GM08714 (cell line): Measurements from ENCODE around the gene SLC41A1.

ENCODE experiments used
- H3K4me3 ChIP-seq: fragments of 200-500 bp; sonication (Bioruptor generic); 2 replicates; pipeline ENCODE4 v1.5.1; 2014; ENCODE audit warnings: mild to moderate bottlenecking, low read length, inconsistent platforms
- ZNF274 ChIP-seq: IDR thresholded peaks from 2 replicates; pipeline ENCODE4 v1.6.1; 2012; ENCODE audit warnings: mild to moderate bottlenecking, low read depth, low read length

SLC41A1 gene

DNA sequence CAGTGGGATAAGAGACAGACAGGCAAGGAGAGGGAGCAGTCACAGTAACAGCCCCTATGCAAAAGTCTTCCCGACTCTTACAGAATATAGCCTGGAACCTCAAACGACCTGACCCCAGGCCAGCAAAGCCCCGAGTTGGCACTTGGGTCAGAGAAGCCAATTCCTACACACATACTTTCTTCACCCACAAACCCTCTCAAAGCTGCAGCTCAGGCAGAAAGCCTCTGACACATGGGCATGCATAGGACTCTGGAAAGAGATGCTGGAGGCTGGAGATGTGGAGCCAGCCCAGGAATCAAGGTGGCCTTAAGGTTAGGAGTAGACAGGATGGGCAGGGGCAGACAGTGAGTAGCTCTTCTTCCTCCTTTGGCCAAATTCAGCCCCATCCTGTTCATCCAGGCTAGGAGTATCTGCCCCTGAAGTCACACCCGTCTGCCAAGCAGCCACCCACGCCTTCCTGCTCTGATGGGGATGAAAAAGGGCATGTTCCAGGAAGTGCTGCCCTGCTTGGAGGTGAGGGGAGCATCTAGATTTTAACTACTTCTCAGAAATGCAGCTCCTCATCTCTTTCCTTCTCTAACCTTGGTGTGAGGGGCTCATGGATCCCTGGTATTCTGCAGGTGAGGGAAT lies 7.8 kb downstream of the SLC41A1 start:
- TF ChIP-seq ZNF274, result no peak
- H3K4me3 ChIP-seq, result no peak overlapping the region

DNA sequence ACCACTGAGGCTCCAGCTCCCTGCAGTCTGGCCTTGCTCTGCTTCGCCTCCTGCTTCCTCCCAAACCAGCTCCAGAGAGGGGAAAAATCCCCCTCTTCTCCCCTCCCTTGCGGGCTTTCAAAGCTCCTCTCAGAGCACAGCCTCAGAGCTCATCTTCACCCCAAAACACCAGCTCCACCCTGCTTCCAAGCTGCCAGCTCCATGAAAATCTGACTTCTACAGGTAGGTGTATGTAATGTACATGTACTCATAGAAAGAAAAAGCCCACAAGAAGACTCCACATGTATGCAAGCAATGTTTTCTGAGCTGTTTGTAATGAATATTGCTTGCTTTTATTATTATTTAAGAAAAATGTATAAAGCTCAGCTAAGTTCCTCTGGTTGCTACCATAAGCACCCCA lies 8.4 kb downstream of the SLC41A1 start:
- no peak overlapping the region for H3K4me3 ChIP-seq
- TF ChIP-seq ZNF274, result no peak

DNA sequence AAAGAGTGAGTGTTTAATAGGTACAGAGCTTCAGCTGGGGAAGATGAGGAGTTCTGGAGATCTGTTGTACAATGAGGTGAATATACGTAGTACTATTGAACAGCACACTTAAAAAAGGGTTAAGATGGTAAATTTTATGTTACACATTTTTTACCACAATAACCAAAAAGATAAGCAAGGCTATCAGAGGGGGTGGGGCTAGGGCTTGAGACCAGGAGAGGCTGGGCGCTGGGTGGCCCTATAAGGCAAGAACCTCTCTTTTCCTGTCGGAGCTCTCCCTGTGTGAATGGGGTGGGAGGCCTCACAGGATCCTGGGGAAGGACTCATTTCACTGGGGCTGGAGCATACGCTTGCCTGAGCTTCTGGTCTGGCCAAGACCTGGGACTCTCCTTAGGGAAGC lies 9.0 kb downstream of the SLC41A1 start:
- no peak overlapping the region for H3K4me3 ChIP-seq
- TF ChIP-seq ZNF274, result no peak

DNA sequence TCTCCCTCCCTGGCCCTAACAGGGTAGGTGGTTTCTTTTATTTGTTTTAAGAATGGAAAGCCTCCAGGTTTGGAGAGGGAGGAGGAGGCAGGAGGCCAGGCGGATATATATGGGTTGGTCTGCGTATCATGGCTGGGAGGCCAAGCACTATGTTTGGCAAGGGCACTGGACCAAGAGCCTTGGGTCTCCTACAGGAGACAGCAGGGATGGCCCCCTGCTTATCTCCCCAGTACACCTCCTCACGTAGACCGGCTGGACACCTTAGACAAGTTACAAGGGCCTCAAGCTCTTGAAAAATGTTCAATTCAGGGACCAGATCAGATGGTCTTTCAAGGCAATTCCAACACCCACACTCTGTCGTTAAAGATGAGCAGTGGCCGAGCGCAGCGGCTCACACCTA lies 10.9 kb downstream of the SLC41A1 start:
- no peak for TF ChIP-seq ZNF274
- H3K4me3 ChIP-seq, result no peak overlapping the region

DNA sequence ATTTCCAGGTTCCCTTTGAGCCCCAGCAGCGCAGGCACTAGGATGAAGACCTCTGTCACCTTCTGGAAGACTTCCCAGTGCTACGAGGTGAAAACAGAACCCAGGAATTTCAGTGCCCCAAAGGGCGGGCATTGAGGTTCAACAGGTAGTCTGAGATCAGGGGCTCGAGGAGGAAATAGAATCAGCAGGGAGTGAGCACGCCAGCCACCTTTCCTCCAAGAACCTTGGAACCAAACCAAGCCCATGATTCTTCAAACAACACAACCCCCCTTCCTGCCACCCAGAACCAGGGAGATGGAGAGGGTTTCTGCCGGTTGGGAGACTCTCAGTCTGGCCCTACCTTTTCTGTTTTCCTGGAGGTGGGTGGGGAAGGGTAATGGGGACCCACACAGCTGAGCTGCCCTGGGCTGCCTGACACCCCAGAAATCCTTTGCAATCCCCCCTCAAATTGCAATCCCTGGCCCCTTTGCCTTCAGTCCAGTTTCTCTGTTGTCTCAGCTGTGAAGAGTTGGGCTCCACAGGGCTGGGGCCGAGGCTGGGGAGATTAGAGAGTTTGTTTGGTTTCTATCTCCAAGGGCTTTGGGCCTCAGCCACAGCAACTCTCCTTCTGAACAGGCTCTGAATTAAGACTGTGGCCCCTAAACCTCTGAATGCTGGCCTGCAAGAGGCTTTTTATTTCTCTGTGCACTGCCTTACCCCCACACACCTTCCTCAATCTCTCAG lies 11.9 kb downstream of the SLC41A1 start:
- no peak for TF ChIP-seq ZNF274
- H3K4me3 ChIP-seq, result no peak overlapping the region

DNA sequence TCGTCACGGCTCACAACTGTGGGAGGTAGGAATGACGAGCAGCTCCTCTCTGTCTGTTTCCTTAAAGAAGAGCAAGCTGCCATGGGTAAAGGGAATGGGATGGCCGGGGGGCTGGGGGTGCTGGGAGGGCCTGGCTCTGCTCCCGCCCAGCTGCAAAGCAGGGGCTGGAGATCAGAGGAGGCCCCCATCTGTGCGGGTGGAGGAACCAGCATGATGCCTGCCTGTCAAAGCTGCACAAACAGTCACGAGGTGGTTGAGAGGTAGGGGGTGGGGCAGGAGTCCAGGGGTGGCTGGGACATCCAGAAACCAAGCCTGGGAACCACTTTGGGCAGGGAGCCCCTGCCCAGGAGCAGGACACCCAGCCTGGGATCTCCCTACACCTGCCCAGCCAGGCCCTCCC lies 12.6 kb downstream of the SLC41A1 start:
- no peak overlapping the region for H3K4me3 ChIP-seq
- TF ChIP-seq ZNF274, result no peak

DNA sequence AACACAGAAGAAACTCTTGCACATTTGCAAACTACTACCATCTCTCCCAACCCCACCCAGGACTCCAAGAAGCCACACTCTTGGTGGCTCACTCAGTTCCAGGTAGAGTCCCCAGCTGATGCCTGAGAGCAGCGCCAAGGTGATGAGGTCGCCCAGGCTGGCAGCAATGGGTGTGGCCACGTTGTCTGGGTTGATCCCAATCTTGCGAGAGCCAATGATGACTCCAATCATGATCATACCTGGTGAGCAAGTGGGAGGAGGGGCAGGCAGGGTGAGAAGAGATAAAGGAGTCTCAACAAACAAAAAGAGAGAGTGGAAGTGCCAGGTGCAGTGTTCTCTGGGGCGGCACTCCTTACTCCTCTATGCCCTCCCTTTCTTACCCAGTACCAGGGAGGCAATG lies 14.4 kb downstream of the SLC41A1 start:
- TF ChIP-seq ZNF274, result no peak
- H3K4me3 ChIP-seq, result no peak overlapping the region

DNA sequence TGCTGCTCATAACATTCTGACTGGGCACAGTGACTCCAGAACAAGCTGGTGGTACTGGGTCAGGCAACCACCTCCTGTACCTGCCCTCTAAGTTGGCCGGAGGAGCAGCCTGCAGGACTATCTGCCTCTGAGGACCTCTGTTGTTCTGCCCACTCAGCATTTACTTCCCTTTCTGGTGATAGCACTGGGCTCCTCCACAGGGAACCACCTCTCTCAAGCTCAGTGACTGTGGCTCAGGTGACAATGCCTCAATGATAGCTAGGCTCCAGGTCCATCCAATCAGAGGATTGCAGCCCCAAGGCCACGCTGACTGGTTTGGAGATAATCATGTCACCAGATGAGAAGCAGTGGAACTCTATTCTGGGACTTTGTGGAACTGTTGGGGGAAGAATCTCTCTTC lies 15.8 kb downstream of the SLC41A1 start:
- no peak for TF ChIP-seq ZNF274
- H3K4me3 ChIP-seq, result no peak overlapping the region

DNA sequence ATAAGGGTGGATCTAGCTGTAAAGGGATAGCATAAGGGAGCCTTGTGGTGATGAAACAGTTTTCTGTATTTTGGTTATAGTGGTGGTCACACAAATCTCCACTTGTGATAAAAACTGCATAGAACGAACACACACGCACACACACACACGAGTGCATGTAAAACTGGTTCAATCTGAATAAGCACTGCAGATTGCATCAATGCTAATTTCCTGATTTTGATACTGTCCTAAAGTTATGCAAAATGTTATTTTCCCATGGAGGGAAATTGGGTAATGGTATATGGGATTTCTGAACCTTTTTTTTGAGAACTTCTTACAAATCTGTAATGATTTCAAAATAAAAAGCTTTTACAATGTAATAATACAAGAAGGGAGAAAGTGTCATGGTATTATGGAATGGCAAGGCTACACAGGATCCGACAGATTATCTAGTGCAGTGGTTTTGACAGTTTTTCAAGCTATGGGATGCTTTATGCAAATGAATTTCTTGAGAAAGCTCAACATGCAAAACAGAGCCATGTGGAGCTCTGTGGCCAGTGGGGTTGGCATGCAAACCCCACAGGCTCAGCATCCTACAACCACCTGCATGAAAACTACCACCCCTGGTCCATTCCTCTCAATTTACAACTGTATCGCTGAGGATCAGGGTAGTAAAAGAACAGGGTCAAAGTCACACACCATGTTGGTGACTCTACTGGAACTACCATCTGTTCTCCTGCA lies 18.8 kb downstream of the SLC41A1 start:
- TF ChIP-seq ZNF274, result no peak

DNA sequence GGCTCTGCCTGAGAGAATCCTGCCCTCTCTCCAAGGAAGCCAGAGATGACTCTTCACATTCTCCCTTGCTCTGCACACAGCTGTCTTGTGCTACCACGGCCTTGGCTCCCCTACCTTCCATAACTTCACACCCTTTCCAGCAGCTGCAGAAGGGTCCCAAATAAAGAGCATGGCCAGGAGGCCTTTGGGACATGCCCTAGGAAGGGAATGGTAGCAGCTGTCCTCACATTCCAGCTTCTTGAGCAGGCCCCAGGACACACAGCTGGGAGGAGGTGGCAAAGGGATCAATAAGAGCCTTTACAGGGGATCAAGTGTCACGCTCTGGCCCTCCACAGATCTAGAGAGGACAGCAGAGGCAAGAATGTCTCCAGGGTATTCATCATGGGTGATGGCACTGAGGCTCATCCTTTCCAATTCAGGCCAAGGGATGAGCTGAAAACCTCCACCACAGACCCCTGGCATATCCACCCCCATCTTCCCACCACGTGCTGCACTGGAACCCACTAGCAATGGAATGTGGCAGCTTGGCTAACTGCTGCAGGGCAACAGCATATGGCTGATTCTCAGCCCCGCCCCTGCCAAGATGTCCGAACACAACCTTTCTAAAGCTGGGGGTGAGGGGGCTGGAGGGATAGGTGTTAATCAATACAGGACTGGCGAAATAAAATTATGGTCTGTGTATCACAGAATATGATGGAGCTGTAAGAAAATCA lies 19.9 kb downstream of the SLC41A1 start:
- TF ChIP-seq ZNF274, result no peak
- H3K4me3 ChIP-seq, result no peak overlapping the region

More for the DNA sequence above, 18.8 kb downstream of the SLC41A1 start:
- no peak overlapping the region for H3K4me3 ChIP-seq

DNA sequence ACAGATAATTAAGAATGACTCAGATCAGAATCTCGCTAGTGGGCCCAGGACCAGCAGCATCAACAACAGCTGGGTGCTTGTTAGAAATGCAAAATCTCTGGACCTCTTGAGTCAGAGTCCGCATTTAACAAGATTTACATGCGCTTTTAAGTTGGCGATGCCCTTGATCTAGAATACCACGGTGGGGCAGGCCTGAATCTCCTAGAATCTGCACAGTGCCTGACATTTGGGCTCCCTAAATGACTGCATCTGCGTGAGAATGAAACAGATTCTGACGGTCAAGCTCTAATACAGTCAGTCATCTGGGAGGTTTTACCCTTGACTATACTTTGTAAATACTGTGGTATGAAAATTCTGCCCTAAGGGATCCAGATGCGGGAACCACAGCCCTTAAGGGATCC lies 20.5 kb downstream of the SLC41A1 start:
- H3K4me3 ChIP-seq, result no peak overlapping the region
- no peak for TF ChIP-seq ZNF274

DNA sequence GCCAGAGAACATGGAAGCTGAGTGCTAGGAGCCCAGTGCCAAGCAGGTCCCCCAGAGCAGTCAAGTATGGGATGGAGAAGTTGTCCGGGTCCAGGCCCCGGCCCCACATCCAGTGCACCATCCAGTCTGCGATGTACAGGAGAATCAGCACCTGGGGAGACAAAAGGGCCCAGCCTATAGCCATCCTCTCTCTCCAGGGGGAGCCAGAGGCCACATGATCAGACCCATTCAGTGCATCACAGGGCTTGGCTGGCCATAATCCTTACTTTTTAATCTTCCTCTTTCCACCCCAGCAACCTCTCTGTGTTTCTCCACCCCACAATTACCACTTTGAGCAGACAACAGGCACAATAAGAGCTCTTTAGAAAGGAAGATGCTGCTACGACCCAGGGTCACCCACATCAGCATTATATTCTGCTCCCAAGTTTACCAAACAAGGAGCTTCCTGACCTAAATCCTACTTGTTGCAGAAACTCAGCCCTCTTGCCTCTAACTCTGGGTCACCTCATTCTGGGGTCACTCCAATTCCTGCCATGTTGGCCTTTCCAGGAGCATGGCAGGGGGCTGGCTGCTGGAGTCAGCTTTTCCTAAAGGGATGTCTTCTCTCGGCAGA lies 21.3 kb downstream of the SLC41A1 start:
- H3K4me3 ChIP-seq, result no peak overlapping the region
- no peak for TF ChIP-seq ZNF274

DNA sequence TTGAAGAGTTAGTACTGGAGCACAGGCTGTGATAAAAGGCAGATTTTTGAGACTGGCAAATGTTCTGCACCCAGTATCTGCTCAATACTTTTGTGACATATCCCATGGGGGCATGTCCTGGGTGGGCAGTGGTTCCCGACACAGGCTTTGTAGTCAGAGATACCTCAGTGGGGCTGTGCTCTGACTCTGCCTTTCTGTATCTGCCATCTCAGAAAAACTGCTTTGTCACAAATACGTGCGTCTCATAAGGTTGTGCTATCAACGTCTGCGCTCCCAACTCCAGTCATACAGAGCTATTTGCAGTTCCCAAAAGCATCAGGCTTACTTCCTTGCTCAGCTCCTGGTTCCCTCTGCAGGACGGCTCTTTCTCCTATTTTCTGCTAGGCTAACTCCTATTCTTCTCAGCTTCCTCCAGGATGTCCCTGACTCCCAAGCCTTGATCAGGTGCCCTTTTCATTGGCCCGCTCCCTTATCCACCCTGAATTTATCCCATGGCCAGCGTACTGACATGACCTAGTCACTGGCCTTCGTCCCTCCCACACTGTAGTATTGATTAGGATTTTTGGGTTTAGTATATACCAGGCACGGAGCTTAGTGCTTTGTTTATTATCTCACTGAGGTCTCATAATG lies 25.6 kb downstream of the SLC41A1 start:
- no peak overlapping the region for H3K4me3 ChIP-seq
- TF ChIP-seq ZNF274, result no peak

DNA sequence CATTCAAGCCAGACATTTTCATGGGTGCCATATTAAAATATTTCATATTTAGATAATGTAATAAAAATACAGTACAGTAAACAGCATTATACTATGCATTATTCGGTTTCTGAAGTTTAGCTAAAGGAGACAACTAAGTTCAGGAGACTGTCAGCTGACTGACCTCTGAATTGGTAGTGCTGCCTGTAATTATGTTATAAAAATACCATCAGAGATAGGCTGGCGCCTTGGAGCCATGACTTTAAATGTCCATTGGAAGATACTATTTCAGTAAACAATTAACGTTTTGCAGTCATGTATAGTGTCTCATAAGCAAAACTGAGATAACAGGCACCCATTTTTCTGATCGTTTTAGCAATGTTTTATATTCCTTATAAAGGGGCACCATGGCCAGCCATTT lies 26.4 kb downstream of the SLC41A1 start:
- no peak for TF ChIP-seq ZNF274
- H3K4me3 ChIP-seq, result no peak overlapping the region
